Measurements from ENCODE around the gene ITGB5.
A peak's percentile ranks its signal among the peaks of the same experiment; 100 is the strongest.

Gene ITGB5

DNA sequence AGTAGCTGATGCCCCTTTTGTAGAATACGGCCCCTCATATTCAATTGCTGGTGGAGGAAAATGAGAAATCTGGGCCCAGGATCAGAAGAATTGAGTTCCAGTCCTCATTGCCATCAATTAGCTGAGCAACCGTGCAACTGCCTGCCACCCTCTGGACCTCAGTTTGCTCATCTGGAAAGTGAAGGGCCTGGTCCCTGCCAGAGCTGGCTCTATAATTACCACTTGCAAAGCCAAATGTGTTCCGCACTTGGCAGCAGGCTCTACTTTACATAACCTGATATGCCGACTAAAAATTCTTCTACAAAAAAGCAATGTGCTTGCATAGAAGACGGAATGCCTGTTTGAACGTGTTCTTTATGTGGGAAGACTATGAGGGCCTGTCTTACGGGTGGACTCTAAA lies 8.6 kb upstream of the ITGB5 start:
- no peak for DNase-seq

DNA sequence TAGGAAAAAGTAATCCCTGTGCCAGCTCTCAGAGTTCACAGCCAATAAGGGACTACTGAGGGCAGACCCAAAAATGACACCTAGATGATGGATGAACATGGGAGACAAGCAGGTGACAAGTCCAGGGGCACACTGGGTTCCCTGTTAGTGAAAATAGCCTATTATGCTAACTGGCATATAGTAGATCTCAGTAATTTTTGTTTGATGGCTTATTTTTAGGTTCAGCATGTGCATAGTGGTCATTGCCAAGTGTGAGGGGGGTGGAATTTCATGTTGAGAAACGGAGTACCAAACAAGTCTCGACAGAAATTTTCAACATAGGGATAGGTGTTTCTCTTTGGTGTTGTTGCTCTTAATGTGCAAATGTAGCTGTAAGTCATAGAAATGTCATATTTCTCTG lies 6.4 kb upstream of the ITGB5 start:
- DNase-seq = no peak

DNA sequence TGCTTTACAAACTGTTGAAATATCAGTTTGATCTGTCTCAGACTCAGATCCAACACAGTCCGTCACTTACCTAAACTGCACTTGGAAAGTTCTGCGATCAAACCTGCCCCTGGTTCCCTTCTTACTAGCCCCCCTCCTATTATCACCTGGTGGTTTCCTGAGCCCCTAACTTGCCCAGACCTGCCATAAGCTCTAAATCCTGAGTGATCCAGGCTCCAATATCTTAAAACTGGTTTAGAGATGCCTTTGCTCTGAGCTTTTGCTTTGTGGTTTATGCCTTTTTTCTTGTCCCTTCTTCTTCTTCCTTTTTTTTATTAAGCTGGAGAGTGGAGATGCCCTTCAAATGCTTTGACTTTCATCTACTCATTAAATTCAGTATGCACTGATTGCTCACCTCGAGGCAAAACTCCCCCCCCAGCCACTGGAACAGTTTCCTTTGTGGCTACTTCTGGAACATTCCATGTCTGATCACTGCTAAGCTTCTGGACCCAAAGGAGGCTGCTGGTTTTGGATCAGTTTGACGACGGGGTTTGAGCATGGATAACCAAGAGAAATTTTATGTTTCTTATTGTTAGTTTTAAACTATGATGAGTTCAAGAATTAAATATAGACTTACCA lies 3.5 kb upstream of the ITGB5 start:
- no peak for DNase-seq

DNA sequence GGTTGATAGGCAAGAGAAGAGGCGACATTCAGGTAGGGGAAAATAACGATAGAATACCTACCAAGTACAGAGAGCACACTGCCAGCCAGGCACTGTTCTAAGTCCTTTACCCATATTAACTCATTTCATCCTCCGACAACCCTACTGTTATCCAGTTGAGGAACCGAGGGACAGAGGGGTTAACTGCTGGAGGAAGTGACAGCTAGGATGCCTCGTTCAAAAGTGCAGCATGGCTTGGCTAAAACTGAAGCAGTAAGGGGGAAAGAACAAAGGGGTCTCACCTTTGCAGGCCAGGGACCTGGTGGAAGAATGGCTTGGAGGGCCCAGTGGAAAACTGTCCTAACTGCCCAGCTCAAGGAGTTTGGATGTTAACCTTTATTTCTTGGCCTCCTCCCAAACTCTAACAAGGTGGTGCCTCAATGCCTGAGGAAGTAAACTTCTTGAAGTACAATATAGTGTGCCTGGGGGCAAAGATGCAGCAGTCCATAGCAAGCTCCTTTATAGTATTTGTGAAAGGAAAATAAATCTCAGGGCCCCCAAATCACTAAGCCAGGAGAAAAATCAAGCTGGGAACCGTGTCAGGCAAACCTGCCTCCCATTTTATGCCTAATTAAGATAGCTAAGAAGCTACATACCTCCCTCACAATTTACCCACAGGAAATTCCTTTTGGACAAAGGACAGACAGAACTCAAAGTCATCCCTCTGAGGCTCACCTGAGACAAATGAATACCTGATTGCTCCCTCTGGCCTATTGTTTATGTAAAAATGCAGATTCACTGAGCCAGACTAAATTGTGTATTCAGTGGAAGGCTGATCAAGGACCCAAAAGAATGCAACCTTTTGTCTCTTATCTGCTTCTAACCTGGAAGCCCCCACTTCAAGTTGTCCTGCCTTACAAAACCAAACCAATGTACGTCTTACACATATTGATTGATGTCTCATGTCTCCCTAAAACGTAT lies 1.6 kb upstream of the ITGB5 start:
- no peak for DNase-seq

DNA sequence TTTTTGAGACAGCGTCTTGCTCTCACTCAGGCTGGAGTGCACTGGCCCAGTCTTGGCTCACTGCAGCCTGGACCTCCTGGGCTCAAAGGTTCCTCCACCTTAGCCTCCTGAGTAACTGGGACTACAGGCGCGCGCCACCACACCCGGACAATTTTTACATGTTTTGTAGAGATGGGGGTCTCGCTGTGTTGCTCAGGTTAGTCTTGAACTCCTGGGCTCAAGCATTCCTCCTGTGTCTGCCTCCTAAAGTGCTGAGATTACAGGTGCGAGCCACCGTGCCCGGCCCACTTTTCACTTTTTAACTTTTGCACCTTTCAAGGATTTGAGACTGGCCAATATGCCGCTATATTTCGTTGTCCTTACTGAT lies 750 bp upstream of the ITGB5 start:
- no peak for DNase-seq

DNA sequence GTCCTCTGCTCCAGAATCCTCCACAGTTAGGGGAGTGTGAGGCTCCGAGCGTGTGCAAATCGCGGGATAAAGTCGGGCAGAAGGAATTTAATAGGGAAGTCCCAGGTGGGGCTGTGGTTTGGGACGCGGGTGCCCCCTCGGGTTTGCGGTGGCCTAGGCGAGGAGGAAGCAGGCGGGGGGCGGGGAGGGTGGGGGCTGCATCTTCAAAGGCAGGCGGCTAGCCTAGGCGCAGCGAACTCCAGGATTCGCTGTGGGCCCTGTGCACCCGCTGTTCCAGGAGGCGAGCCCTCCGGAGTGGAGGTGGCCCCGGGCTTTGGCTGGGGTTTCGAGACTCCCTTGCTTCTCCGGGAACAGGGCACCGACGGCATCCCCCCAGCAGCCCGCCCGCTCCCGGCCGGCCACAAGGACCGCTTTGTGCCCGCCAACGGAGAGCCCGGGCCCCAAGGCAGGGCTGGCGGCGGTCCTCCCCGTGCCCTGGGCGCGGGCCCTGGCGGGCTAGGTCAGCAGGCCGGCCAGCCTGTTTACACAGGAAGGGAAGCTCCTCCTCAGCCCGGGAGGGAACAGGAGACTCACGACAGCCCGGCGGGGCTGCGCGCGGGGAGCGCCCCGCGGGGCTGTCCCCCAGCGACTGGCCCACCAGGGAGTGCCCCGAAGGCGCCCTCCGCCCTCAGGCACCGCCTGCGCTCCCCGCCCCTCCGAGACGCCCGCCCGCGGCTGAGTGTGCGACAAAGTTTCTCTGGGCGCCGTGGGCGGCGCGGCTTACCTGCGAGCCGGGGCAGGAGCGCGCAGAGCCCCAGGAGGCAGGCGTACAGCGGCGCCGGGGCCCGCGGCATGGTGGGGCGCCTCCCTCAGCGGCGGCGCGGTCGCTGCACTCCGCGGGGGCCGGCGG lies 753 bp downstream of the ITGB5 start:
- peak; percentile 70 for DNase-seq

DNA sequence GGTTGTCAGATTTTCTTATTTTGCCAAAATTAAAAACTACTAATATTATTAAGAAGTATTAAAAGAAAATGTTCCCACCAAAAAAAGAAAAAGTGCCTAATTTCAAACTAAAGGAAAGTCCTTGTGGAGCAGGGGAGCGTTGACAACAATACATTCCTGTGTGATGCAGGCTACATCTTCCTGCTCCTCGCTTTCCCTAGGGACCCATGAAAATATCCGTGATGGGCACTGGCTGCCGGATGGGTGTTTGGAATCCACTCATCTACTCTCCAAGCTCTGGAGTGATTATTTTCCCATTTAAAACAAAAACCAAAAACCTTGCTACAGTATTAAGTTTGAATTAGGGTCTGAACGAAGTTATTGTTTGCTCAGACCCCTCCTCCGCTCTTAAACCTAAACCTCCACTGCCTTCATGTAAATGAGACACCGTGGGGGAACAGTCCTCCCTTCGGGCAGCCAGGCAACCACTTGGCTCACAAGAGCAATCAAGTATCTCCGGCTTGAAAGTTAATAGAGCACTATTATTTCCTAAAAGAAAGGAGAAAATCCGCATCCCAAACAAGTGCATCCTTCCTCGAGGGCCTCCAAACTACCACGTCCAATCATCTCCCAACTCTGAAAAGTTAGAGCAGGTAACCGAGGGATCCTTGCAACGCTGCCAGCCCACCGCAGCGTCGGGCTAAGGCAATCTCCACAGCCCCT lies 1.5 kb downstream of the ITGB5 start:
- no peak for DNase-seq

DNA sequence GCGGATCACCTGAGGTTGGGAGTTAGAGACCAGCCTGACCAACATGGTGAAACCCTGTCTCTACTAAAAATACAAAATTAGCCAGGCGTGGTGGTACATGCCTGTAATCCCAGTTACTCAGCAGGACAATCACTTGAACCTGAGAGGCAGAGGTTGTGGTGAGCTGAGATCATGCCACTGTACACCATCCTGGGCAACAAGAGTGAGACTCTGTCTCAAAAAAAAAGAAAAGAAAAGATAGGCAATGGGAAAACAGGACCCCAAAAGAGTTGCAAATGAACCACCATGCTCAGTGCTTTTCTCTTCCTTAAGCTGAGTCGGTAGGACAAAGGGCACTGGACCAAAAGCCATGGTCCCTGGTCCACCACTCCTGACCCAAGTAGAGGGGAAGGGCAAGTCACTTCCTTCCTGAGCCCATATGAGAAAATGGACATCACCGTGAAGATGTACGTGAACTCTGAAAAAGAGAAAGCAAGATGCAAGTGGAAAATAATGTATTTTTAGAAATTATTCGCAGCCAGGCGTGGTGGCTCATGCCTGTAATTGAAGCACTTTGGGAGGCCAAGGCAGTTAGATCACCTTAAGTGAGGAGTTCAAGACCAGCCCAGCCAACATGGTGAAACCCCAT lies 2.6 kb downstream of the ITGB5 start:
- no peak for DNase-seq

DNA sequence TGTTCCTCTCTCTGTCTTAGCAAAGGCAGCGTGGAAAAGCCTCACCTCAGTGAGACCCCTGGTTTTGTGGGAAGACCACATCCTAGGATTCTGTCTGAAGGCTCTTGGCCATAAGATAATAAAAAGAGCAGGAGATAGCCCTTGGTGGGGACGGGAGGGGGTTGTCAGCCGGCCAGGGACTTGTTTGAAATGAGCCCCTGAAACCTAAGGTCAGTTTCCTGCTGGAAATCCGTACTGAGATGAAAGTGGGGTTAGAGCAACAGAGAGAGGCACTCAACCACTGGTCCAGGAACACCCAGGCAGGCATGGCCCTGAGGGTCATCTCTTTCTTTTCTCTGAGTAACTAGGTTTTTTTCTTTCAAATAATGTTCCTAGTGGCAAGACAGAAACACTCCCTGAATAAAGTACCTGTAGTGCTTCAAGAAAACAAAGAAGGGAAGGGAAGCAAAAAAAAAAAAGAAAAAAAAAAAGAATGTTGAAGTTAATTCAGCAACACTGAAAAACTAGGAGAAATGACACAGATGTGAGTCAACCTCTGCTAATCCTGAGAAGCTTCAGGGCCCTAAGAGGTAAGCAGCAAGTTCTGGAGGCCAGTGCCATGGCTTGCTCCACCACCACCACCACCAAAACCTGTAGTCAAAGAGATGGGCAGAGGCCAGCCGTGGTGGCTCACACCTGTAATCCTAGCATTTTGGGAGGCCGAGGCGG lies 3.2 kb downstream of the ITGB5 start:
- no peak for DNase-seq

DNA sequence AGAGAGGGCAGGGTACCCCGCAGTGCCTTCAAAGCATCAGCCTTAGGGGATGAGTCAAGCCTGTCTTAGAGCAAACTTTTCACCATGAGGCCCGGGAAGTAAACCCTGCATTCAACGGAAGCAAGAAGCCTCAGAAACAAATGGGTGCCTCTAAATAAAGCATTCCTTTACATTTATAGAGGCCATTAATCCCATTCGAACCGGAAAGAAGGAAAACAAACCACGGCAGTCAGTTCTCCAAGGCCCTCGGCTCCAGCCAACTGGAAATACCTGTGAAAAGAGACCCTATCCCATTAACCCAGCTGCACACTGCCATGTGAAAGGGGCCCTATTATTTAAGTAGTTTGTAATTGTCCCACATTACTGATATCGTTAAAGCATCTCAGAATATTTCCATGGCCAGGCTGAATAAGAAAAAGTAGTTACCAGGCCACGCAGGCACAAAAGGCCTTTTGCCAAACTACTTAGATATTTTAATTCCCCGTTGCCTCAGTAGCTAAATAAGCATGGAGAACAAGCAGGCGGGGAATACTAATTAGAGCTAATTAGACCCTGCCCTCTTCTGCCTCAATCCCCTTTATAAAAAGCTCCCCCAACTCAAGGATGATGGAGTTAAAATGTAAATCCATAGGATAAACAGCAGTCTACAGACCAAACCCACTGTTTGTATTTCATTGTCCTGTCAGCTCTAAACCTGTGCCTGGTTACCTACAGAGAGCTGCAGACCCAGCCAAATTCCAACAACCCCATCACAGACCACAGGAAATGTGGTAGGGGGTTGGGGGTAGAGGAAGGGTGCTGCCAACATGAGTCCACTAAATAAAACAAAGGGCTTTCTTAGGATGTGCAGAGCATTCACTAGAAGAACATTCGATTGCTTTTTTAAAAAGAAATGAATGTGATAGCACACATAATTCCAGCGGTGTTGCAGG lies 4.1 kb downstream of the ITGB5 start:
- no peak for DNase-seq

DNA sequence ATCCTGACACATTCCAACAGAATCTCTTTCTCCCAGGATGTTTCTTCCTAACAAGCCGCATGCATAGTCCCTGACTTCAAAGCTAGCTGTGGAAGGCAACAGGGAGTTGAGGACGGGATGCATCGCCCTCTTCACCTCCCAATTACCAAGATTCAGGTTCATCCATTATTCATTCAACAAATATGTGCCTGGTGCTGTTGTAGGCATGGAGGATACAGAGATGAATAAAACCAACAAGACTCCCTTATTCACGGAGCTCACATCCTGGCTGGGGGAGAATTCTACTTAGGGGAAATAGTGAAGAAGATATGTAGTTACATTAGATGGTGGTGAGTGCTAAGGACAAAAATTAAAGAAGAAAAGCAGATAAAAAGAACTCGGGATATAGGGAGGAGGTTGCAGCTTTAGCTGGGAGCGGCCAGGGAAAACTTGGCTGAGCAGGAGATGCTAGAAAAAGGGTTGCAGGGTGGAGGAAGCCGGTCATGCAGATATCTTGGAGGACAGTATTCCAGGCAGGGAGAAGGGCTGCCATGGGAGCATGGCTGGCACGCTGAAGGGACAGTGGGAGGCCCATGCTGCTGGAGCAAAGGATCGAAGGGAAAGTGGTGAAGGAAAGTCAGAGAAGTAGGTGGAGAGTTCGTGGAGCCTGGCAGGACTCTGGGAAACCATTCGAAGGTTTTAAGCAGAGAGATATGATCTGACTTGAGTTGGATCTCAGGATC lies 5.0 kb downstream of the ITGB5 start:
- no peak for DNase-seq

DNA sequence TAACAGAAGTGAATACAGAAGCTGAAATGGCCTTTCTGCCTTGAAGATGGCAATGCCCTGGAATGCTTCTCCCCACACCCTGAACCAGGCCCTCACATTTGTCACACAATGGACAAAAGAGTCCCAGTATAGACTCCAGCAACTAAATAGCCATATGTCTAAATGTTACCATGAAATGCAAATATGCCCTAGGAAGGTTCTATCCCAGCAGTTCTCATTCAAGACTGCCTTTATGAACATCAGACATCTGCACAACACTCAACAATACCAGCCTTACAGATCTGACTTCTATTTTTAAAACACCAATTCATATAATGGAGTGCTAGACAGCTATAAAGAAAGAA lies 7.9 kb downstream of the ITGB5 start:
- DNase-seq = no peak

DNA sequence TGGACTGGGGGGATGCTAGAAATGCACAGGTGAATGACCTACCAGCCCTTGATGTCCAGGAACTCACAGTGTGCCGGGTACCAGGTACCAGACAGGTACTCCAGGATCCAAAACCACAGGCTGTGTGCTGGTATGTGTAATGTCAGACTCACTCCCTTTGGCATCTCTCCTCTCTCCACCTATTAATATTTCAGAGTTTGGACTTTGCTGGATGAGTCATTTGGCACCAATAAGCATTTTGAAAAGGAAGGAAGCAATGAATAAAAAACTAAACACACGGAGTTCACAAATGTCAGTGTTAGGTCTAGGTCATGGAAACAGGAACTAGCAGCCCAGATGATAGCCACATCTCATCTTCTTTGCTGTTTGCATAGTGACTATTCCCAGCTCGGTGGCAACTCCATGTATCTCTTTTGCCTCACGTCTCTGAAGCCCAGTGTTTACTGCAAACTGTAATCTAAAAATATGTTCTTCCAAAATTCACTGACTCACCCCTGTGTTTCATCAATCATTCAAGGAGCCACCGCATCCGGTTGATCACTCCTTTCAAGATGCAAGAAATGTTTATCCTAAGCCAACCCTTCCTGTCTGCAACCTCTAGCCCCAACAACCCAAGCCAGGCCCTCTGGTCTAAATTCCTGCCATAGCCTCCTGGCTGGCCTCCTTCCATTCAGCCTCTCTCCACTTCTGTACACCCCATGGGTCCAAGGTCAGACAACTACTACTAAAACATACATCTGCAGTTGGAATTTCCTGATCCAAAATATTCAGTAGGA lies 8.4 kb downstream of the ITGB5 start:
- no peak for DNase-seq

DNA sequence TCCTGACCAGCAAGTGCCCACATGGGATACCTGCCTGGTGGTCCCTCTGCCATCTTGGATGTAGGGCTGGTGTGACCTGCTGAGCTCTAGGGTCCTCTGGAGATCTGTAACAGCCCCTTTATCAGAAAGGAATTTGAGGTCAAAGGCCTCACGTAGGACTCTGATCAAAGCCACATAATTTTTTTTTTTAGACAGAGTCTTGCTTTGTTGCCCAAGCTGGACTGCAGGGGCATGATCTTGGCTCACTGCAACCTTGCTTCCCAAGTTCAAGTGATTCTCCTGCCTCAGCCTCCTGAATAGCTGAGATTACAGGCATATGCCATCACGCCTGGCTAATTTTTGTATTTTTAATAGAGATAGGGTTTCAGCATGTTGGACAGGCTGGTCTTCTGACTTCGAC lies 9.5 kb downstream of the ITGB5 start:
- no peak for DNase-seq

DNA sequence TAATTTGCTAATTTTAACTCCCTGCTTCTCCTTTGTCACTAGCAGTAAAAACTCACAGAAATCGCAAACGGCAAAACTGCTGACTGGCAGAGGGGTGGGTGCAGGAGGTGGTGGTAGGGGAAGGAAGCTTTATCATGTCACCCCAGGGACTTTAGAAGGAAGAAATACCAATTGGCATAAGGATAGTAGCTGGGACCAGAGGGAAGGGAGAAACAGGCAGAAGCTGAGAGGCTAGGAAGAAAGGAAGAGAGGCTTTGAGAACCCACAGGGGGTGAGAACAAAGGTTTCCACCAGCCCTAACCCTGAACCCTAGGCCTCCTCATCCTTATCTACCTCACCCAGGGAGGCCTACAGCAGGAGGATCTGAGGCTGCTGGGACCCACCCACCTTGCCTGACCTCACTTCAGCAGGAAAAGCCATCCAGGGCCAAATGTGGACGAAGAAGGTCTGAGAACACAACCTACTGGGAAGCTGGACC lies 10.7 kb downstream of the ITGB5 start:
- DNase-seq = no peak

DNA sequence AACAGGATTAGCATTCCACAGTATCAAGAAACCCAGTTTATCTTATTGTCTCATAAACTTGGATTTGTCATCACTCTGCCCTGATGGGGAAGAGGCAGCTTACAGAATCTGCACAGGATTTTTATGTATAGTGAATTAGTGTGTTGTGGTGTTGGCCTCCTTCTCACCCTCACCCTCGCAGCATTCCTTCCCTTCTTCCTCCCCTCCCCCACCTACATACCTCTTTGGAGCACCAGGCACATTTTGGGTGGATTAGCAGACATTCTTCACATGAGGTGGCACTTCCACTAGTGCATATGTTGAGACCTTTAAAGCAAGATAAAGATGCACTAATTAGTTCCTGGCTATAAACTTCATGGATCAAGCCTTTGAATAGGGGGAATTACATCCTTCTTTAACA lies 13.9 kb downstream of the ITGB5 start:
- DNase-seq = no peak

DNA sequence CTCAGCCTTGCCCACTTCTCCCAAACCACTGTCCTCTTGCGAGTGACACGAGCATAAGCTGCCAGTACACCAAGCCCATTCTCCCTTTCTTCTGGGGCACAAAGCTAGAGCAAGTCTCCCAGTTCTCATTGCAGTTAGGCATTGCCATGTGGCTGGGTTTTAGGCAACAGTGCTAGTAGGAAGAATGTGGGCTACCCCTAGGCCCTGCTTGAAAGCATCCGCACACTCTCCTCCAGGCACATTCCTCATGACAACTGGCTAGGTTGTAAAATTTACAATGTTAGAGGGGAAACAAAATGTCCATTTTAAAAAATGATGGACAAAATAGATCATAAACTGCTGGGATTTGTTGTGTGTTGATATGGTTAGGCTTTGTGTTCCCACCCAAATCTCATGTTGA lies 19.7 kb downstream of the ITGB5 start:
- no peak for DNase-seq

DNA sequence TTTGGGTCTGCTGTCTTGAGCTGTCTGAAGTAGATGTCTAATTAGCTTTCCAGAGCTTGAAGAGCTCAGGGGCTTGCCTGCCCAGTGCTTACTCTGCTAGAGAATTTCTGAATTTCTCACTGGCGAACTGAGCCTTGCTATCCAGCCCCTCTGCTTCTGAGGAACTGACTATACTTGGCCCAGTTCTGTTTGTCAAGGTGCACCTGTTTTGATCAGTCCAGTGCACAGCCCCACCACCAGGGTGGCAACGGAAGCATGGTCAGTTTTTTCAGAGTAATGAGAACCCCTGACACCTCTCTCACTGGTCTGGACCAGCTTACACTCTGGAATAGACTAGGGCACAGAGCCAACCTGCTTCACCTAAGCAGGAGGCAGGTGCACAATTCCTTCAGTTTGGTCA lies 25.2 kb downstream of the ITGB5 start:
- DNase-seq = no peak

DNA sequence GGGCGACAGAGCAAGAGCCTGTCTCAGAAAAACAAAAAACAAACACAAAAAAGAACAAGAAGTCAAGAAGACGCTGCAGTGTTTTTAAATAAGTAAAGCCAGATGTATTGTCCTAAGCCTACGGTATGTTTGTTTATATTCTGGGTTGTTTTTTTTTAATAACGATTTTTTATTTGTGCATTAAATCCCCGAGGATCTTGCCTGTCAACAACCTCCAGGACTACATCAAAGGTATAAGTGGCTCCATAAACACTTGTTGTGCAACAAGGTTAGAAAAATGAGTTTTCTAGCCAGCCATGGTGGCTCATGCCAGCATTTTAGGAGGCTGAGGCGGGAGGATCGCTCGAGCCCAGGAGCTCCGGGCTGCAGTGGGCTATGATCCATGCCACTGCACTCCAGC lies 26.1 kb downstream of the ITGB5 start:
- no peak for DNase-seq

All from activated CD8-positive, alpha-beta memory T cell treated with anti-CD3 and anti-CD28 coated beads, Interleukin-2, amount 50 U/mL, for 48 hours (primary cell).